GM23338 (cell line): ENCODE data around the gene CPT1A.

ENCODE experiments used
- CREB1 ChIP-seq: fragments of 250-450 bp; sonication (Bioruptor Pico); IDR thresholded peaks from 2 replicates; pipeline ENCODE4 v1.5.0; 2020; ENCODE audit warnings: low read depth, mild to moderate bottlenecking, moderate library complexity
- CTCF ChIP-seq, 2 experiments: fragments of 200-600 bp in 1 of 2; sonication (generic) in 1 of 2; conservative IDR thresholded peaks; 2 replicates each; pipeline versions ENCODE4 v1.5.1 to v1.6.1; 2016 to 2017; ENCODE audit warnings: antibody characterized with exemption in 2 of 2, low read depth in 2 of 2, mild to moderate bottlenecking in 2 of 2, moderate library complexity in 1 of 2
- ETS1 ChIP-seq: IDR thresholded peaks from 2 replicates; pipeline ENCODE4 v1.6.1; 2016; ENCODE audit warnings: antibody characterized with exemption
- EZH2 ChIP-seq: fragments of 200-600 bp; sonication (generic); IDR thresholded peaks from one replicate; pipeline ENCODE4 v1.8.0; 2017; ENCODE audit warnings: antibody characterized with exemption, mild to moderate bottlenecking, low read depth; ENCODE audit not compliant: unreplicated experiment
- EZH2phosphoT487 ChIP-seq: fragments of 200-600 bp; sonication (generic); IDR thresholded peaks from one replicate; pipeline ENCODE4 v1.8.1; 2018; ENCODE audit warnings: antibody characterized with exemption; ENCODE audit not compliant: unreplicated experiment
- JUNB ChIP-seq: IDR thresholded peaks from one replicate; pipeline ENCODE4 v1.6.1; 2016; ENCODE audit warnings: antibody characterized with exemption; ENCODE audit not compliant: unreplicated experiment
- NANOG ChIP-seq: IDR thresholded peaks from 2 replicates; pipeline ENCODE4 v1.6.1; 2016; ENCODE audit warnings: antibody characterized with exemption, borderline replicate concordance
- POLR2AphosphoS5 ChIP-seq: IDR thresholded peaks from 2 replicates; pipeline ENCODE4 v1.6.1; 2016; ENCODE audit warnings: antibody characterized with exemption, low read depth
- REST ChIP-seq: IDR thresholded peaks from one replicate; pipeline ENCODE4 v1.6.1; 2018; ENCODE audit warnings: antibody characterized with exemption; ENCODE audit not compliant: unreplicated experiment
- STAT1 ChIP-seq: IDR thresholded peaks from one replicate; pipeline ENCODE4 v1.6.1; 2016; ENCODE audit warnings: antibody characterized with exemption; ENCODE audit not compliant: unreplicated experiment
- ZNF114 ChIP-seq: fragments of 250-450 bp; sonication (Bioruptor Pico); IDR thresholded peaks from 2 replicates; pipeline ENCODE4 v1.5.0; 2020; ENCODE audit warnings: mild to moderate bottlenecking, moderate library complexity
- ZNF331 ChIP-seq: fragments of 250-450 bp; sonication (Bioruptor Pico); IDR thresholded peaks from 2 replicates; pipeline ENCODE4 v1.5.0; 2020; ENCODE audit warnings: low read depth, mild to moderate bottlenecking, moderate library complexity

GRCh38 chr11:68782711-68783110, 59.0 kb downstream of the CPT1A start:
- TF ChIP-seq CTCF (conservative IDR thresholded peaks at IDR 0.05; ENCODE audit: low read depth in 2 of 2) (no peak), JUNB (no peak), EZH2 (no peak), EZH2phosphoT487 (no peak), POLR2AphosphoS5 (no peak), REST (no peak), ZNF331 (CRISPR knock-in tag) (no peak), CREB1 (CRISPR knock-in tag) (no peak), STAT1 (no peak), NANOG (no peak), ZNF114 (no peak), ETS1 (no peak)
